ENCODE results near the gene SGTA.

Gene SGTA

GRCh38 chr19:2759362-2759761 is 23.7 kb downstream of the SGTA start:
- no peak for DNase-seq (ENCODE audit: low read depth, low spot score)
- no peak overlapping the region for H3K4me3 ChIP-seq (ENCODE audit: low read length)

- DNase-seq (ENCODE audit: low read depth, low spot score): no peak
- no peak overlapping the region for H3K4me3 ChIP-seq (ENCODE audit: low read length)
These were observed 24.3 kb downstream of the SGTA start for GRCh38 chr19:2758601-2759313.

- DNase-seq (ENCODE audit: low read depth, low spot score): no peak
- no peak overlapping the region for H3K4me3 ChIP-seq (ENCODE audit: low read length)
These were observed 25.9 kb downstream of the SGTA start for GRCh38 chr19:2756921-2757881.

GRCh38 chr19:2756477-2756876 is 26.6 kb downstream of the SGTA start:
- no peak for DNase-seq (ENCODE audit: low read depth, low spot score)
- no peak overlapping the region for H3K4me3 ChIP-seq (ENCODE audit: low read length)

GRCh38 chr19:2755811-2756210 is 27.3 kb downstream of the SGTA start:
- no peak overlapping the region for H3K4me3 ChIP-seq (ENCODE audit: low read length)

DNA sequence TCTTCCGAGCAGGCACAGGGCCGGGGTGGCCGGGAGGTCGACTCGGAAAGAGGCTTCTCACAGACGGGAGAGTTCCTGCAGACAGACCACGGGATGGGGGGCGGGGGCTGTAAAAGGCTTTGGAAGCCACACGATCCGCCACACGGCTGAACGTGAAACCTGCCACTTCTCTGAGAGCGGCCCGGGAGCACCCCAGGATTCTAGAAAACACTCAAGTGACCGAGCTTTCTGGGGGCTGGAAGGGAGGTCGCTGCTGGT is 27.7 kb downstream of the SGTA start:
- no peak for DNase-seq (ENCODE audit: low read depth, low spot score)
- no peak overlapping the region for H3K4me3 ChIP-seq (ENCODE audit: low read length)

More at GRCh38 chr19:2755811-2756210, 27.3 kb downstream of the SGTA start:
- DNase-seq (ENCODE audit: low read depth, low spot score): no peak

DNA sequence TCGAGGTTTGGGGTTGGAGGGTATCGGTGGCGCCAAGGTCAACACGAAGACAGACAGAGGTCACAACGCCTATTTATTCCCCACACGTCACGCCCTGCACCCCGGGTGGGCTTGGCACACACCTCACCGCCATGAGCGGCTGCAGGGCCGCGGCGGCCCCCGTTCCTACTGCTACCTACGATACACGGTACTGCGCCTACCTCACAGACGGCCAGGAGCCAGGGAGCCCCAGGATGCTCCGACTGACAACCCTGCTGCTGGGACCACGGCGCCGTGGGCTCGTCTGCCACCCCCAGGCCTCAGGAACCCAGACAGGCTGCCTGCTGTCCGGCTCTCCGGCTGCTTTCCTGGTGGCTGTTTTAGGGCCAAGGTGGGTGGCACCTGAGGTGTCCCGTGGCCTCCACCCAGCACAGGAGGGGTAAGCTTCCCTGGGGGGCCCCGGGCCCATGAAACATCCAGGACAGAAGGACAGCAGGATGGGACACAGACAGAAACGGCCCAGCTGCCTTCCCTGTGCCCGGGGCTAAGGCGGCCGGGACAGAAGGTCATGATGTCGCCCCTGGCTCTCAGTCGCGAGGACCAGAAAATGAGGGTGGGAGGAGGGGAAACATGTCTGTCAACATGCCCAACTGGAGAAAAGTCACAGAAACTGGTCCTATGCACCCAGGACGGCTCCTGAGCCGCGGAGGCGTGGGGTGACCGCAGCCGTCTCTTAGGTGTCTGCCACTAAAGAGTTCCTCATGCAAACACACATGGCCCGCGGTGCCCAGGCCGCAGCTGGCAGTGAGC is 28.2 kb downstream of the SGTA start:
- H3K4me3 ChIP-seq (ENCODE audit: low read length): no peak overlapping the region

GRCh38 chr19:2751438-2751830 is 31.6 kb downstream of the SGTA start:
- H3K4me3 ChIP-seq (ENCODE audit: low read length): no peak overlapping the region
- DNase-seq (ENCODE audit: low read depth, low spot score): no peak

More for the DNA sequence above, 28.2 kb downstream of the SGTA start:
- DNase-seq (ENCODE audit: low read depth, low spot score): no peak

GRCh38 chr19:2750808-2751437 is 32.1 kb downstream of the SGTA start:
- DNase-seq (ENCODE audit: low read depth, low spot score): no peak
- H3K4me3 ChIP-seq (ENCODE audit: low read length): no peak overlapping the region

DNA sequence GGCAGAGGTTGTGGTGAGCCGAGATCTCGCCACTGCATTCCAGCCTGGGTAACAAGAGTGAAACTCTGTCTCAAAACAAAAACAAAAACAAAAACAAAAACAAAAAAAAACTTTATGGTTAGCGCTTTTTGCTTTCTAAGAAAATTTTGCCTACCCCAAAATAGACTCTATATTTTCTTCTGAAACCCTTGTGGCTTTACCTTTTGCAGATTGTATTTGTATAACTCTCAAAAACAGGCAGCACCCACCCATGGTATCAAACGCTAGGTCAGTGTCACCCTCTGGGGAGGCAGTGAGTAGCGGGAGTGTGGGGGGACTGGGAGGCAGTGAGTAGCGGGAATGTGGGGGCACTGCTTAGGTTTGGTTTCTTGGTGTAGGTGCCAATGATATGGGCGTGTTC is 35.7 kb downstream of the SGTA start:
- no peak for DNase-seq (ENCODE audit: low read depth, low spot score)
- no peak overlapping the region for H3K4me3 ChIP-seq (ENCODE audit: low read length)

GRCh38 chr19:2744113-2744512 is 39.0 kb downstream of the SGTA start:
- no peak for DNase-seq (ENCODE audit: low read depth, low spot score)
- no peak overlapping the region for H3K4me3 ChIP-seq (ENCODE audit: low read length)

- H3K4me3 ChIP-seq (ENCODE audit: low read length): no peak overlapping the region
- DNase-seq (ENCODE audit: low read depth, low spot score): no peak
These were observed 40.0 kb downstream of the SGTA start for GRCh38 chr19:2743099-2743498.

- peak; percentile 4 for DNase-seq (ENCODE audit: low read depth, low spot score)
- H3K4me3 ChIP-seq (ENCODE audit: low read length): peak overlapping the region; percentile 20; the same call in 1 of the 2 replicates
These were observed 42.8 kb downstream of the SGTA start for GRCh38 chr19:2740314-2740656.

DNA sequence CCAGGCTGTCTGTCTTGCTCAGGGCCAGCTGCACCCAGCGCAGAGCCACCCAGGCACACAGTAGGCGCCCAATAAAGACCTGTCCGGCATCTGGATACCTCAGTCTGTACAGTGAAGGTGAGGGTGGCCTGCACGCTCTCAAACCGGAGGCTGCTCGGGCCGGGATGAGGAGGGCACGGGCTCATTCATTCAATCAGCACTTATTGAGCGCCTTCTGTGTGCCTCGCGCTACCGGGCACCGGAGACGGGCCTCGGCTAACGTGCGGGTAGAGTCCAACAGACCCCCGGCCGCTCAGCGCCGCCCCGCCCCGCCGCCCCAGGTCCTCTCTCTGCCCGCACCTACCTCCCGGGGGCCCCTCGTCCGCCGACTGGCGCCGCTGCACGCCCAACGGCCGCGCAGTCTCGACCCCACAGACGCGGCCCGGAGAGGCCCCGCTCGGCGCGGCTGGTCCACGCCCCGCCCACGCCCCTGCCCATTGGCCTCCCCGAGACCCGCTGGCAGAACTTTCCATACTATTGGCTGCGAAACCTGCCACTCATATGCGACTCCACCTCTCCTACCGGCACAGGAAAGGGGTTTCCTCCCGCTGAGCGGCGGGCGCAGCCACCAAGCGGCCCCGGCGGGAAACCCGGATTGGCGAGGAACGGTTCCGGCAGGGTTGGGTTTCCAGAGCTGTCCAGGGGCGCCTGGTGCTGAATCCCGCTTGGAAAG is 43.3 kb downstream of the SGTA start, which contains the start of gene SLC39A3:
SLC39A3 (minus strand) TSS at position 416 of the 712 bp plus-strand sequence. CDS start 2,760 bp downstream, outside the sequence.
- peak within 1 kb of the TSS; percentile 93 for H3K4me3 ChIP-seq (ENCODE audit: low read length)
- DNase-seq (ENCODE audit: low read depth, low spot score): peak; percentile 98

GRCh38 chr19:2736550-2737190 is 46.4 kb downstream of the SGTA start:
- no peak overlapping the region for H3K4me3 ChIP-seq (ENCODE audit: low read length)
- no peak for DNase-seq (ENCODE audit: low read depth, low spot score)

GRCh38 chr19:2735374-2735773 is 47.7 kb downstream of the SGTA start:
- no peak for DNase-seq (ENCODE audit: low read depth, low spot score)
- no peak overlapping the region for H3K4me3 ChIP-seq (ENCODE audit: low read length)

GRCh38 chr19:2734589-2735288 is 48.3 kb downstream of the SGTA start:
- DNase-seq (ENCODE audit: low read depth, low spot score): no peak
- no peak overlapping the region for H3K4me3 ChIP-seq (ENCODE audit: low read length)

Measured in Jurkat, Clone E6-1 (cell line).